ENCODE data around the gene CYP4A11. TPM values are rescaled to one million over a fixed set of nuclear protein-coding genes. Genes with fewer than 3 reads are reported as not detected.
A peak's percentile ranks its signal among the peaks of the same experiment; 100 is the strongest.

Gene CYP4A11
- total and polyA plus RNA-seq, 4 donors = 190 to 582 (median 383) TPM

- peak overlapping the region; percentile 67 to 84 for H3K9ac ChIP-seq (ENCODE audit: low read depth in 1 of 2, low read length in 2 of 2)
- no peaks in the 10 kb centered on the region for H3K9me3 ChIP-seq (ENCODE audit: control insufficient read depth in 4 of 4, low read length in 3 of 4)
- H3K4me1 ChIP-seq (ENCODE audit: control insufficient read depth in 4 of 4, insufficient read depth in 4 of 4, low read length in 3 of 4) = peaks cover 0 to 37% (median 12%) of the 10 kb centered on the region in 4 donors
- TF ChIP-seq ATF3 (IDR thresholded peaks at IDR 0.05) (no peak), REST (IDR thresholded peaks at IDR 0.05) (peak; percentile 57), ZBTB33 (IDR thresholded peaks at IDR 0.05) (peak; percentile 32), HNF4G (IDR thresholded peaks at IDR 0.05) (peak; percentile 22), TAF1 (conservative IDR thresholded peaks at IDR 0.05) (no peak), MAX (IDR thresholded peaks at IDR 0.05) (peak; percentile 56), EGR1 (IDR thresholded peaks at IDR 0.05; ENCODE audit: low read depth in 2 of 2) (peak; percentile 43 to 79), HNF4A (conservative IDR thresholded peaks at IDR 0.05) (peak; percentile 83), FOXA1 (IDR thresholded peaks at IDR 0.05) (no peak), JUND (IDR thresholded peaks at IDR 0.05) (peak in 1 of 2 donors; percentile 46), NR2F2 (IDR thresholded peaks at IDR 0.05) (no peak), FOXA2 (IDR thresholded peaks at IDR 0.05) (peak; percentile 45), YY1 (IDR thresholded peaks at IDR 0.05) (peak; percentile 14), RXRA (IDR thresholded peaks at IDR 0.05) (peak; percentile 83 to 84), RAD21 (IDR thresholded peaks at IDR 0.05) (peak in 1 of 2 donors; percentile 73), CTCF (IDR thresholded peaks at IDR 0.05; ENCODE audit: low read depth, low read length, missing input control) (peak; percentile 23), GABPA (IDR thresholded peaks at IDR 0.05 in 1 of 2, conservative IDR thresholded peaks at IDR 0.05 in 1 of 2) (no peak), SP1 (IDR thresholded peaks at IDR 0.05) (peak; percentile 70)
- DNase-seq (ENCODE audit: low spot score) = peak; percentile 52
- peaks cover 0 to 16% (median 6%) of the 10 kb centered on the region in 4 donors for H3K36me3 ChIP-seq (ENCODE audit: control insufficient read depth in 4 of 4, insufficient read depth in 3 of 4, low read depth in 1 of 4, low read length in 3 of 4)
- H3K27me3 ChIP-seq (ENCODE audit: control insufficient read depth in 4 of 4, insufficient read depth in 4 of 4, low read length in 3 of 4) = no peaks in the 10 kb centered on the region
- H3K27ac ChIP-seq (ENCODE audit: low read depth in 1 of 2, low read length in 2 of 2) = peak overlapping the region; percentile 77 to 90
- peak overlapping the region; percentile 42 to 92 (median 86) for H3K4me3 ChIP-seq (ENCODE audit: low read depth in 1 of 3, low read length in 3 of 3)
- WGBS = 26% methylated on average over 7 of the region's 7 CpGs
These were observed 969 bp downstream of the CYP4A11 start for GRCh38 chr1:46940307-46940706.
